Stimulated activated CD8-positive, alpha-beta memory T cell treated with anti-CD3 and anti-CD28 coated beads, Interleukin-7, amount 100 ng/mL, for 4 hours (primary cell): ENCODE results near the gene SORT1.
A peak's percentile ranks its signal among the peaks of the same experiment; 100 is the strongest.
"Not testable (repeated sequence)": the region's sequence is repeated elsewhere in the genome, so short reads cannot be mapped to it uniquely, and the experiment has no call there.

ENCODE experiments used
- DNase-seq, 2 donors: peaks; one replicate each; pipeline ENCODE4 v3.0.0-alpha.2; 2020; ENCODE audit warnings: low read depth in 2 of 2

The SORT1 gene

DNA sequence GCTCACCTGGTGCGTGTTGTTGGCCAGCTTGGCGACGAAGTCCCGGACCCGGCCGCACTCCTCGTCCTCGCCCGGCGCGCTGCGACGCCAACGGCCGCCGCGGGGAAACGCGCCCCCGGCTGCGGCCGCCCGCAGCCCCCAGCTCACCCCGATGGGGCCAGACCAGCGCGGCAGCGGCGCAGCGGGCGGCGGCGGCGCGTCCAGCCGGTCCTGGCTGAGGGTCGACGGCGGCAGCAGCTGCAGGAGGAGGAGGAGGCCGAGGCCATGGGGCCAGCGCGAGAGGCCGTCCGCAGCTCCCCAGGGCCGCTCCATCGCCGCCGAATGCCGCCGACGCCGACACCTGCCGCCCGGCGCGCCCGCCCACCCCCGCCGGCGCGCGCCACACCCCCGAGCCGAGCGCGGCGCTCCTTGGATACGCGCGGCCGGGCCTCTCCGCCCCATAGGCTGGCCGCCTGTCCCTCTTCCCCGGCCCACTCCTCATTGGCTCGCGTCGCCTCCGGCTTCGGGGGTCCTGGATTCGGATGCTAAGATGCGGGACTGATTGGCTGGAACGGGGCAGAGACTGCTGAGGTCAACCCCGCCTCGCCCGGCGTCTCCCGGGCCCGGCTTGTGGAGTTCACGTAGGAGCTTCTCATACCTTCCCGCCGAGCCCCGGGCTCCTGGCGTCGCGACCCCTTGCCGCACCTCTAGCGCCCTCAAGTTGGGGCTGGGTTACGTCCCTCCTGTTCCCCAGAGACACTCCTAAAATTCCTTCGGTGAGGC, at the start of gene SORT1:
SORT1 (minus strand) TSS at position 338 of the 762 bp plus-strand sequence; CDS start at position 312, 26 bp downstream.
- DNase-seq: peak; percentile 11 to 60

- DNase-seq: not testable (repeated sequence)
Measured at GRCh38 chr1:109445949-109446695, 48.4 kb upstream of the SORT1 start.

DNA sequence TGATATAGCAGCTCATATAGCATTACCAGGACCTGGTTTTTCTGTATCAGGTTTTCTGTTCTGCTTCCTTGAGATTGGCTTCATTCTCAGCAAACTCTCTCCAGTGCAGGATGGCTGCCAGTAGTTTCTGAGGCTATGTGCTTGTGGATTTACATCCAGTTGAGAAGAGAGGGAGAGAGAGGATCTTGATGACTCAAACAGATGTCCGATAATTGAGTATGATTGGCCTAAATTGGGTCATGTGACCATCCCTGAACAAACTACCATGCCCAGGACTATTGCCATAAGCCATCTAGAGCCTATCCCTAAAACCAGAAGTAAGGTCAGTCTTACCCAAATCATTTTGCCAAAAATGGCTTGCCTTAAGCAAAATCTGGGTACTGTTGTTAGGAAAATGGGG, 46.6 kb upstream of the SORT1 start:
- no peak for DNase-seq

GRCh38 chr1:109443476-109443875, 45.8 kb upstream of the SORT1 start:
- no peak for DNase-seq

DNA sequence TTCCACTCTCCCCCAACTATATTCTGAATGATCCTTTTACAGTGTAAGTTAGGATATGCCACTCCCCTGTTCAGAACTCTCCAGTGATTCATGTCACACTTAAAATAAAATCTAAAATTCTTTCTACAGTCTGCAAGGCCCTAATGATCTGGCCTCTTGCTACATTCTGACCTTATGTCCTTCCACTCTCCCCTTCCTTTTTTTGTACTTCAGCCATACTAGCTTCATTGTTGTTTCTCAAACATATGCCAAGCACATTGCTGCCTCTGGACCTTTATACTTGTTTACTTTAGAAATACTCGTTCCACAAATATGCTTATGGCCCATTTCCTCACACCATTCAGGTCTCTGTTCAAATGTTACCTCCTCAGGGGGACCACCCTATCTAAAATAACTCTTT, 43.4 kb upstream of the SORT1 start:
- no peak for DNase-seq

DNA sequence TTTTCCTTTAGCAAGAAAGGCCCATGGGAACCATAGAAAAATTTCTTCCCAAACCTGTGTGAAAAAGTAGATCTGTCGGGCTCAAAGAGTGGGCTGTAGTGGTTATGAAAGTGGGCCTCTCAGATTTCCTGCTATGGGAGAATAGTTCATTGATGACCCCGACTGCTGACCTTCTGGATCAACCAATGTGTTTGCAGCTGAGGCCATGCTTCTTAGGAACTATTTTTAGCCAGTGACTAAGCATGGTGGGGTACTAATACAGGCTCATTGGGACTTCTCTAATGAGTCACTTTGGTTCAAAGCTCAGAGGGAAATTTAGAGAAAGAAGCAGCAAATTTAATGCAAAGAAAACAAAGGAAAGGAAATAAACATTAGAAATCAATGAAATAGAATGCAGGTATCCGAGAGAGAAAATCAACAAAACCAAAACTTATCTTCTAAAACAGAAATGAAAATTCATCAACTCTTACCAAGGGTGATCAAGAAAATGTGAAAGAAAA, 41.1 kb upstream of the SORT1 start:
- no peak for DNase-seq

- no peak for DNase-seq
Measured at GRCh38 chr1:109434484-109434883, 36.8 kb upstream of the SORT1 start.

DNA sequence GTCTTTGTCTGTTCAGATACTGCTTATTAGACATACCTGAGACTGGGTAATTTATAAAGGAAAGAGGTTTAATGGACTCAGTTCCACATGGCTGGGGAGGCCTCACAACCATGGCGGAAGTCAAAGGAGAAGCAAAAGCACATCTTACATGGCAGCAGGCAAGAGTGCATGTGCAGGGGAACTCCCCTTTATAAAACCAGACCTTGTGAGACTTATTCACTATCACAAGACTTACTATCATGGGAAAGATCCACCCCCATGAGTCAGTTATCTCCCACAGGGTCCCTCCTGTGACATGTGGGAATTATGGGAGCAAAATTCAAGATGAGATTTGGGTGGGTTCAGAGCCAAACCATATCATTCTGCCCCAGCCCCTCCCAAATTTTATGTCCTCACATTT, 35.6 kb upstream of the SORT1 start:
- no peak for DNase-seq

- no peak for DNase-seq
Measured at GRCh38 chr1:109432336-109432735, 34.6 kb upstream of the SORT1 start.

DNA sequence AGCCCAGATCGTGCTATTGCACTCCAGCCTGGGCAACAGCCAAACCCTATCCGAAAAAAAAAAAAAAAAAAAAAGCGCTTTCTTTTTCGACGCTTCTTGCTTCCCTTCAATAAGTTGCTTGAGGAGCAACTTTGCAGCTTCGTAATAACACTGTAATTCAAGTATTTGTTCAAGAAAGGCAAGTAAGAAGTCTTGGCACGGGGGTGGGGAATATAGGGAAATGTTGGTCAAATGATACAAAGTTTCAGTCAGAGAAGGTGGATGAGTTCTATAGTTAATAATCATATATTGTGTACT, 29.4 kb upstream of the SORT1 start:
- DNase-seq: no peak

DNA sequence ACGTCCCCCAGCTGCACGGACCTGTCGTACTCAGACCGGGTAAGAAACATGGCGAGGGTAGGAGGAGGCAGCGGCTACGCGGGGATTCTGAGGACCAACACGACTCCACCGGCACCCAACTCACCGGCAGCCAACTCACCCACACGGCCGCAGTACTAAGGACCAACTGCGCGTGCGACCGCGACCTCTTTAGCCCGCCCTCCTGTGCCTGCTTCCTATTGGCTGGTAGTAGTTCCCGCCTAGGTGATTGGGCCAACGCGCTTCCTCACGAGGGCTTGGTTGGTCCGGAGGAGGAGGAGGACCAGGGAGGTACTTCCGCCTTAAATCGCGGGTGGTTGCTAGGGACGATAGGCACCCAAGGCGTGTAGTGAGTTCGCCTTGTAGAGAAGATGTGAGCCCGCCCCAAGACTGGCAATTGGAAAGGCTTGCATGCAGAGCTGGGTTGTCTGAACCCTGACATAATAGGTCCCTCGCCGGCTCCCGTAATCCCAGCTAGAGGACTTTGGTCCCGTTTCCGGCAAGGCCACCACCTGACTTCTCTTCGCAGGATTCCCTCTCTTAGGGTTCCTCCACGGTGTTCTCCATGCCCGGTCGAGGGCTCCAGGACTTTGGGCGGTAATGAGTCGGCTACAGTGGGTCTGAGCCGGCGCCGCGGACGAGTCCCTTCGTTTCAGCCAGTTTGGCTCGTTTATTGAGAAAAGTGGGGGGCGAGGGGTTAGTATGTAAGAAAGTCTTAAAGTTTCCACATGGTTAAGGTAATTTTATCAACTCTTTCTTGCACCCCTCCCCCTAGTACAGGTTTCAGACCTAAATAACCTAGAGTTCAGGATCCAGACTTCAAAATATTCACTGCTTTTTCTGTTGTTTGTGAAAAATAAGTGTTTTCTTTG, 28.8 kb upstream of the SORT1 start, which contains the start of gene PSMA5:
PSMA5 (minus strand) TSS at position 168 of the 890 bp plus-strand sequence; CDS start at position 50, 118 bp downstream.
- DNase-seq: peak; percentile 95

DNA sequence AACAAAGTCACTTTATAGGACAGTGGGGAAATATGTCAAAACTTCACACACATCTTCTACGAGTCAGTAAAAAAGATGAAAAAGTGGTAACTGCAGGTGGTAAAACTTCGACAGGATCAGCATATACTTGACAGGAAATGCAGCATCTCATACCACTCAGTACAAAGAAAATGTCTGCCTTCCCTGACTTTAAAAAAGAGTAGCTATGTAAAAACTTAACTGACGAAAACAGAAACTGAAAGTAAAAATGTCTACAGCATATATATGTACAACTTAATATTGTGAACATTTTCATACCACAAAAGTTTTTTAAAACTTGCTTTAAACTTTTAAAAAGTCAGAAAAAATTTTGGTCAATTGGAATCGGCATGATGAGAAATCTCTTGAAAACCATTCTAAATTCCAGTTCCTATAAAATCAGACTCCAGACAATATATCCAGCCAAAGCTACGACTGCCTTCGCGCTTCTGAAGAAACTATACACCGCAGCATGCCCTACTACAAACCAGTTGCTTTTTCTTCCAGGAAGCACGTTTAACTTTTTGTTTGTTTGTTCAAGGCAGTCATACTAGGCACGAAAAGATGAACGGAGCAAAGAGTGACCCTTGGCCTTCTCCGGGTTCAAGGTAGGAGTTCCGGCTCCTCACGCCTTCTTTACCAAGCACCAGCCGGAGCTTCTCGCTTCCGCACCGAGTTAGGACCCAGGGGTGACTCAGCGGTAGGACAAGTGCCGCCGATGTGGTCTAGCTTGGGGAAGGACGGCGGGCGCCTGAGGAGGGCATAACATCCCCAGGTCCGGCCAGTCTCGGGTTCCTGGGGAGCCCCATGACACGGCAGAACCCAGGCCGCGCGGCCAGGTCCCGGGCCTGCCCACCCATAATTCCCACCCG, 27.9 kb upstream of the SORT1 start:
- DNase-seq: peak; percentile 33 to 57

GRCh38 chr1:109423498-109423897, 25.8 kb upstream of the SORT1 start:
- DNase-seq: no peak

DNA sequence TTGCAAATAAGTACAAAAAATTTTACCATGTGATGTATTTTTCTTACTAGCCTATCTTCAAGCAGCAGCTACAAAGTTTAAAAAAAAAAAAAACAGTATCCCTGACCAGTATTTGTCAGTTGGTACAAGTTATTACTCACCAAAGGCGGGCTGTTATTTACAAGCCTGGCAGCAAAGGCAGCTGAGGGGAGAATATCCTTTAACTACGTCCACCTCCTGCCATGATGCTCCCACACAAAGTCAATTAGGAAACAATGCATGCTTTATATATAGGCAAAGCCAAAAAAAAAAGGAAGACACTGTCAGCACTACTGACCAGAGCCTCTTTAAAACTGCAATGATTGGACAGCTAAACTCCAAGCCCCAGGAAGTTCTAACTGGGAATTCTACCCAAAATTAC, 14.8 kb upstream of the SORT1 start:
- DNase-seq: no peak

- no peak for DNase-seq
Measured at GRCh38 chr1:109404838-109405237, 7.1 kb upstream of the SORT1 start.

DNA sequence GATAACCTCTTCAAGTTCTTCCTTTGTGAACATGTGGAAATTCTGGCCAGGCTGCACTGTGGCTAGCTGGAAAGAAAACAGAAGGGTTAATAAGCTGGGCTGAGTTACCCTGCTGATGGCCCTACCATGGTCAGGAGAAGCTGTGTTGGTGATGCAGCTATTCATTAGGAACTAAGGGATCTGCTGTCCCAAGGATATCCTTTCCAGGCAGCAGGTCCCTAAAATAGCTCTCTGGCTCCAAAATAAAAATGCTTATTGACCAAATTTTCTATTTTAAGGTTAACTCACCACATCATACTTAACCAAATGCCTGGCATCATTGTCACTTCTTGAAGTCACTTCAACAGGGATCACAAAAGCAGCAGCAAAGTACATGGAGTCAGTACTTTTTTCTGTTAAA, 4.3 kb upstream of the SORT1 start:
- no peak for DNase-seq

DNA sequence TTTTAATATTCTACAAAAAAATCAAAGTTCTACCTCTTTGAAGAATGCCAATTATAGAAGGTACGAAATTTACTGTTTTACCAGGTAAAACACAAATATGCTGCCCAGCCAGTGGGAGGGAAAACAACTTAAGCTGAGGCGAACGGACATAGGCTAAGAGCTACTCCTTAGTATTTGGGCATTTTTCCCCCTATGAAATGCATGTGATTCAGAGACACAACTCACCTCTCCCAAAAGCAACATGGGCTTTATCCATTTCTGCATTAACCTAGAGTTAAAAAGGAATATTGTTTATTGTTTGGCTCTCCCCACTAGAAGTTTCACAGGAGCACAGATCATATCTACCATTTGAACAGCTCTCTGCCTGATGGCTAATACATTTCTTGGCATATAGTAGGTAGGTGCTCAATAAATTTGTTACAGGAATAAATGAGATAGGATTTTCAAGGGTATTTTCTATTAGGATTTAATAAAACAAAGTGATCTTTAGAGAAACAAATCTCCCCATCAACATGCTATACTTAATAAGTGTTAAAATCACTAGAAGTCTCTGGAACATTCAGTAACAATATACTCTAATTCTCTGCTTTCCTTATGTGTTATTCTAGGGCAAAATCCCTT, 2.4 kb upstream of the SORT1 start:
- no peak for DNase-seq

DNA sequence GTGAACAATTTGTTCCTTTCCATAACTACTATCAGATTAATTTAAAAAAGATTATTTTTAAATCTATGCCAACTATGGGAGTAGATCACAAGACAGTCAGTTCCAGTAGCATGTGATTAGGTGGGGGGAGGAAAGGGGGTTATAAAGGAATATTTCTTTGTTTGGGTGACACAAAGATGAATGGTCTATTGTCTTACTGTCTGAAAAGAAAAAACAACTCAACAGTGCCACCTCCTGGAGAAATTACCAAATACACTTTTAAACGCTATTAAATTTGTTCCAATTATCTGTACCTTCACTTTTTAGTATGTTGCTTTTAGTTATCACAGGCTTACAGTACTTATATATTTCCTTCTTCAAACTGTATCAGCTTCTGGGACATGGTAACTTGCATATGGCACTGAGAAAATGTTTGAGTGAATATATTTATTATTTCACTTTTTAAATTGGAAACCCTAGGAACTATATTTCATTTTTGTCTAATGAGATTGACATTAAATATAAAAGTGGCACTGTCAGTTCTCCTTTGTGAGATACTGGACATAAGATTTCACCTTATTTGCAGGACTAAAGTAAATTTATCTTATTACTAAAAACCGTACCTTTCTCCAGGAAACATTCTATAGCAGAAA, 1.7 kb upstream of the SORT1 start:
- DNase-seq: no peak

DNA sequence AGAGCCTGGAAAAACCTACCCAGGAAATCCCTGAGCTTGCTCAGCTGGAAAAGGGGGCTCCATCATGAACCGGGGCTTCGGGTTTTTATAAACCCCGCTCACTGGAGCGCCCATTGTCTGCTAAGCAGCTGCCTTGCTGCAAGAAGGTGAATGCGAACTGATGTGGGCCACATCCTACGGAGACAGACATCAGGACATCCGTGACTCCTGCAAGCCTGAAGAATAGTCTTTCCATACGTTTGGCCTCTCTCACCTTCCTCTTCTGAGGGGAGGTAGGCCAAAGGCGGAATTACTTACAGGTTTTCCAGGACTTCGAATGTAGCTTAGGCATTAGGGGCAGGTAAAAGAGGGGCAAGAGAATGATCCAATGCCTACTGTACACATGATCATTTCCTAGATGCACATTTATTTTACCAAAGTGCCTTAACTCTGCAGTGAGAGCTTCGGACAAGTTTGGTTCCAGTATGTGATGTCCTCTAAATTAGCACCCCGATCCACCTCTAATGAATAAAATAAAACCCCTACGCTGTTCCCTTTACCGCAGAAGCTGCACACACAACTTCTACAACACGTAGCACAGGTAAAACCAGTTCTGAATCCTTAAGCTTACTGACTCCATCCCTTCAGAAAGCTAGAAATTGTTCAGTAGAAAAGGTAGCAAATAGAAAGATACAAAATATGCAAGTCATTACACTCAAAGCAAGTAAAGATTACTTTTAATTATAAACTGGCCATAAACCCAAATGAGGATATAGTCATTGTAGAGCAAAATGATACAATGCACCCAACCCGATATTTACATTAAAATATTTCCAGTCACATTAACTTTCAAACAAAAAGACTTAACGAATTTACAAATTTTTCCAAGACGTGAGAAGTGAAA, 866 bp upstream of the SORT1 start:
- no peak for DNase-seq
